Neural progenitor cell (in vitro differentiated cells): Measurements from ENCODE around the gene VAT1L.

Experiments
- CTCF ChIP-seq: fragments of 200-600 bp; sonication (generic); IDR thresholded peaks from 2 replicates; pipeline ENCODE4 v1.5.1; 2017; ENCODE audit warnings: antibody characterized with exemption, mild to moderate bottlenecking
- EZH2 ChIP-seq: fragments of 200-600 bp; sonication (generic); IDR thresholded peaks from 2 replicates; pipeline ENCODE4 v1.6.1; 2017; ENCODE audit warnings: antibody characterized with exemption, mild to moderate bottlenecking, moderate library complexity

- TF ChIP-seq CTCF (no peak), EZH2 (no peak)
Measured at GRCh38 chr16:77895962-77896361, 107.6 kb downstream of the VAT1L start.
